Activated CD4-positive, alpha-beta T cell treated with anti-CD3 and anti-CD28 coated beads for 48 hours (primary cell): Measurements from ENCODE around the gene OTOP1.
"Not testable (repeated sequence)": the region's sequence is repeated elsewhere in the genome, so short reads cannot be mapped to it uniquely, and the experiment has no call there.

Experiments
- DNase-seq: peaks from one replicate; pipeline ENCODE4 v3.0.0-alpha.2; 2020

Gene OTOP1

GRCh38 chr4:4160956-4161665 lies 65.6 kb downstream of the OTOP1 start:
- DNase-seq = peak; percentile 28

DNA sequence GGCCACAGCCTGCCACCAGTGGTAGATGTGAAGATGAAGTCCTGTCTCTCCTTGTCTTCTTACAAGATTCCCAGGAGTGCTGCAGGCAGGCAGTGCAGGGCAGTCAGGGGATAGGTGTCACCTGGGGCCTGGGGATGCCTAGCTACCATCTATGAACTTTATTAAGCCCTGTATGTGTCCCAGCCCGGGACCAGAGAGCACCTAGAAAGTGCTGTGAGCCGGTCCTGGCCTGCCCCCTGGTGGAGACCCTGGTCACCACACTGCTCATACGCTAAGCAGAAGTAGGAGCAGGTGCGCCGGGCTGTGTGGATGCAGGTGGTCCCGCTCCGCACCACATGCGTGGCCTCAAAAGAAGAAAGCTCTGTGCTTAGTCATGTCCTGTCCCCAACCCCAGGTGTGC lies 81.1 kb downstream of the OTOP1 start:
- peak; percentile 62 for DNase-seq

DNA sequence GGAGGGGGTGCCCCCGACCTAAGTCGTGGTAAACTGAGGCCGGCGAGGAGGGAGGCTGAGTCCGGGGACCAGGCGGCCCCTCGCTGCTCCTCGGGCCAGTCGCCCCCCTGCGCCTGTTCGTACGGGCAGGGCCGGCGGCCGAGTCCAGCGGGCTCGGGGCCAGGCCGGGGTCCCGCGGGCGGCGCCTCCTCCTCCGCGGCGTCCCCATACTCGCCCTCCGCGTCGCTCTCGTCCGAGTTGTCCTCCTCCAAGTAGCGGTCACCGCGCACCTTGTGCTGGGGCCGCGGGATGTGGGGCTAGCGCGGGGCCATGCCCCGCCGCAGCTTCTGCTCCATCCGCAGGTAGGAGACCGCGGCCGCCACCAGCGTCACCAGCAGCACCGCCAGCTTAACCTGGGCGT lies 83.4 kb downstream of the OTOP1 start:
- DNase-seq = not testable (repeated sequence)

DNA sequence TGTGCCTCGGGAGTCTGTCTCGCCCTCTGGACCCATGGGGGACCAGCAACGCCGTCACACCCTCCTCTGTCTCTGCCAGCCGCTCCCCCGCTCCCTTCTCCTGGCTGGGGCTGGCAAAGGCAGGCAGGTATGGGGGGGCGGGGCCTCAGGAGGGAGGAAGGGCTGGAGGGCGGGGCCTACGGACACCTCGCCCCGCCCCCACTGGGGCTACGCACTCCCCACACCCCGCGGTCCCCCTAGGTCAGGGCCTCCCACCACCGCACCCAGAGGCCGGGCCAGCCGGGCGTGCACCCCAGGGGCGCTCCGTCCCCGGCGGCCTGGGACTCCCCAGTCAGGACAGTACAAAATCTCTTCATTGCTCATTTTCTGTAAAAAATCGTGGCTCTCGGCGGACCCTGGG lies 84.0 kb downstream of the OTOP1 start:
- not testable (repeated sequence) for DNase-seq

DNA sequence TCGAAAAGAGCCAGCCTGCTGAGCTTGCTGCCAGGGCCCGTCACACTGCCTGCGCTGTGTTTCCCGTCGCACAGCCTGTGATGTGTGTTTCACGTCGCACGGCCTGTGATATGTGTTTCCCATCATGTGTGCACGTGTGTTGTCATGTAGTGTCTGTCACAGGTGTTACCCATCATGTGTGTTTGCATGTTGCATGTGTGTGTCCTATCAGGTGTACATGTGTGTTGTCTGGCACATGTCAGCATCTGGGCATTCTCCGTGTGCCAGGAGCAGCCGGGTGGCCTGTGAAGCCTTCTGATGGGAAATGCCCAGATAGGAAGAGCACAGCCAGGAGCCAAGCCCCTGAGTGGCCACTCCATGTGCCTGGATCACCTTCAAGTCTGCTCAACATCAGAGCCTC lies 85.5 kb downstream of the OTOP1 start:
- not testable (repeated sequence) for DNase-seq
